AG09319 (cell line): ENCODE results near the gene ZNF407.
"Not testable (repeated sequence)": the region's sequence is repeated elsewhere in the genome, so short reads cannot be mapped to it uniquely, and the experiment has no call there.

Experiments
- DNase-seq: peaks from one replicate; pipeline ENCODE4 v3.0.0-alpha.2; 2010; ENCODE audit warnings: low read depth; ENCODE audit errors: extremely low read depth
- TF ChIP-seq, protein P1 (sequence below): IDR thresholded peaks from 2 replicates; pipeline ENCODE4 v1.5.1; 2011; ENCODE audit warnings: low read depth, mild to moderate bottlenecking, inconsistent platforms, low read length, moderate library complexity

The ZNF407 gene

DNA sequence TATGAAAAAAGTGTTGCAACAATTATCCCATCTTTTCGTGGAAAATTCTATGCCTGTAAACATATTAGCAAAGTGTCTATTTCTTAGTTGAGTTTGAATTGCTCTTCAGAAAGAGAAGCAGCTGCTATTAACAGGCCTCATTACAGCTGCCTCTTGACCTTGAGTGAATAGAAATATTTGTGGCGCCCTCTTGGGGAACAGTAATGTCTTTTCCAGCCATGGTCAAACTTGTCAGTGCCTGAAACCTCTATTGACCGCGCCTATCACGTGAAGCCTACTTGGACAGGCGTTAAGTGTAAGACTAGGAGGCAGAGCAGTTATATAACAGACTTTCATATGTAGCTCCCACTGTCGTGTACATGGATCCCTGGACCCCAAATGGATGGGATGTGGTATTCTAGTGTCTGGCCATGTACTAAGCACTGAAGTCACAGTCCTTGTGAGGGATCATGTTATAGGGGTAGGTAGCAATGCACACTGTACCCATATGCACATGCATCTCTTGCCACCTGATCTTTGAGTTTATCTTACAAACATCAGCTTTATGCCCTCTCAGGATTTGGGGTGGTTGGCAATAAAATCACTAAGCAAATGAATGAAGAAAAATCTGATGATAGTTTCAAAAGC is 366.3 kb downstream of the ZNF407 start:
- no peak for DNase-seq
- TF ChIP-seq, protein P1, sequence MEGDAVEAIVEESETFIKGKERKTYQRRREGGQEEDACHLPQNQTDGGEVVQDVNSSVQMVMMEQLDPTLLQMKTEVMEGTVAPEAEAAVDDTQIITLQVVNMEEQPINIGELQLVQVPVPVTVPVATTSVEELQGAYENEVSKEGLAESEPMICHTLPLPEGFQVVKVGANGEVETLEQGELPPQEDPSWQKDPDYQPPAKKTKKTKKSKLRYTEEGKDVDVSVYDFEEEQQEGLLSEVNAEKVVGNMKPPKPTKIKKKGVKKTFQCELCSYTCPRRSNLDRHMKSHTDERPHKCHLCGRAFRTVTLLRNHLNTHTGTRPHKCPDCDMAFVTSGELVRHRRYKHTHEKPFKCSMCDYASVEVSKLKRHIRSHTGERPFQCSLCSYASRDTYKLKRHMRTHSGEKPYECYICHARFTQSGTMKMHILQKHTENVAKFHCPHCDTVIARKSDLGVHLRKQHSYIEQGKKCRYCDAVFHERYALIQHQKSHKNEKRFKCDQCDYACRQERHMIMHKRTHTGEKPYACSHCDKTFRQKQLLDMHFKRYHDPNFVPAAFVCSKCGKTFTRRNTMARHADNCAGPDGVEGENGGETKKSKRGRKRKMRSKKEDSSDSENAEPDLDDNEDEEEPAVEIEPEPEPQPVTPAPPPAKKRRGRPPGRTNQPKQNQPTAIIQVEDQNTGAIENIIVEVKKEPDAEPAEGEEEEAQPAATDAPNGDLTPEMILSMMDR = peak; percentile 40

DNA sequence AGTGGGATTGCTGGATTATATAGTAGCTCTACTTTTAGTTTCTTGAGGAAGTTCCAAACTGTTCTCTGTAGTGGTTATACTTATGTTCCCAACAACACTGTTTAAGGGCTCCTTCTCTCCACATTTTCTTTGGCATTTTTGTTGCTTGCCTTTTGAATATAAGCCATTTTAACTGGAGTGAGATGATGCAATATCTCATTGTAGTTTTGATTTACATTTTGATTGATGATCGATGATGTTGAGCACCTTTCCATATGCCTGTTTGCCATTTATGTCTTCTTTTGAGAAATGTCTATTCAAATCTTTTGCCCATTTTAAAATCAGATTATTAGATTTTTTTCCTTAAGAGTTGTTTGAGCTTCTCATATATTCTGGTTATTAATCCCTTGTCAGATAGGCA is 368.0 kb downstream of the ZNF407 start:
- TF ChIP-seq, protein P1 = no peak
- DNase-seq = no peak

DNA sequence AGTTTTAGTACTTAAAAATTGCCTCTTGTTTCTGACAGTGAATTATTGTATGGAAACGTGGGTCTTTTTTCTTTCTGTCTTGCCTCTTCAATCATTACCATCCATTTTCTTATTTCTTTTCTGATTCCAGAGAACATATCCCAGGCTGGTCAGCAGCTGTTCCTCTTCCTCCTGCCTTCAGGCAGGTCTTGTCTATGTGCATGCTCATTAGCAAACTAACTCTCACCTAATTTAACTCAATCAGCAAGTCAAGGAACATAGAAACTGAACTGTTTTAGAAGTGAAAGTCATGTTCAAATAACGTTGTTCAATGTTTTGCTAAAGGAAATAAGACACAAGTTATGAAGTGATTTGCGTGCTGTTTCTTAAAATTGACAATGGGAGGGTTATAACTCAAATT is 369.8 kb downstream of the ZNF407 start:
- TF ChIP-seq, protein P1 = no peak
- DNase-seq = no peak

GRCh38 chr18:74967979-74968378 is 370.3 kb downstream of the ZNF407 start:
- no peak for DNase-seq
- TF ChIP-seq, protein P1 = no peak

- DNase-seq = not testable (repeated sequence)
These were observed 373.7 kb downstream of the ZNF407 start for GRCh38 chr18:74971358-74971757.

DNA sequence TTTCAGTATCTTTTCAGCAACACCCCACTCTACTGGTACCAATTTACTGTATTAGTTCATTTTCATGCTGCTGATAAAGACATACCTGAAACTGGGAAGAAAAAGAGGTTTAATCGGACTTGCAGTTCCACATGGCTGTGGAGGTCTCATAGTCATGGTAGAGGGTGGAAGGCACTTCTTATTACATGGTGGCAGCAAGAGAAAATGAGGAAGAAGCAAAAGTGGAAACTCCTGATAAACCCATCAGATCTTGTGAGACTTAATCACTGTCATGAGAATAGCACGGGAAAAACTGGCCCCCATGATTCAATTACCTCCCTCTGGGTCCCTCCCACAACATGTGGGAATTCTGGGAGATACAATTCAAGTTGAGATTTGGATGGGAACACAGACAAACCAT is 374.1 kb downstream of the ZNF407 start:
- DNase-seq = not testable (repeated sequence)

- TF ChIP-seq, protein P1 = no peak
- no peak for DNase-seq
These were observed 374.7 kb downstream of the ZNF407 start for GRCh38 chr18:74972354-74972753.

DNA sequence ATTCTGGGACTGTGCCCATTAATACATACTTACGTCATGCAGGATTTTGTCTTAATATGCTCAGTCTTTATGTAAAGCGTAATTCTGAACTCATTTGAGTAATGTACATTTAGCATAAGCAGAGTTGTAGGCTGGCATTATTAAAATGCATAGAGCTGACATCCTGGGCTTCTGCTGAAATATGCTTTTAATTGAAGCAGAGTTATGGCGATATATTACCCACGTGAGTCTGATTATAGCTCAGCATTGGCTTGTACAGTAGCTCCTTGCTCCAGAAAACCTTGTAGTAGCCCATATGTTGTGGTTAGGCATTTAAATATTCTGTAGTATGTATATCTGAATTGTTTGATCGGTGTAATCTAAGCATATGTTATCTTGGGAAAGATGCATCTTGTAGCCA is 377.3 kb downstream of the ZNF407 start:
- no peak for DNase-seq
- TF ChIP-seq, protein P1 = no peak
